ENCODE measurements around the gene GCNT2. TPM values are rescaled to one million over a fixed set of nuclear protein-coding genes. Genes with fewer than 3 reads are reported as not detected.

GCNT2 gene
- total RNA-seq, 1 experiment from 2014 or later: 0.28 TPM

DNA sequence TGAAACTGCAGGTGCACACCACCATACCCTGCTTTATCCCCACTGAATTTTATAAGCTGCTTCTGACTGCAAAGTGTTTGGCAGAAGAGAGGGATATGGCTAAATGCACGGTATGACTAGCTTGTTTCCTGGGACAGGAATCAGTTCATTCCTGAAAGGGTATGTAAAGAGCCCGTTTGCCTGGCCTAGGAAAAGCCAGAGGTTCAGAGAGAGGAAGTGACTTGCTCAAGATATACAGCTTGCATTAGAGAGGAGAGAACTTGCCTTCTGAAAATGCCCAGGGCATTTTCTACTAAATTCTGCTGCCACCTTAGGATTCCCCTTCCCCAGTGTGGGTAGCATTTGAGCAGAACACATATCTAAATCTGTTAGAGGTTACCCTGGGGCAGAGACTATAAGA, 683 bp upstream of the GCNT2 start:
- intact Hi-C loops (cut with micrococcal nuclease; ENCODE audit: unreplicated experiment): no loop called here
- ChIA-PET POLR2A (ENCODE audit: low non-redundant PET) (interaction anchor here (0.5 kb wide), 1 partner anchor 60 kb away, joined by 3 read pairs; no protein-coding TSS in a partner anchor), CTCF (no interaction called here)
- Histone ChIP-seq H3K4me3 (ENCODE audit: low read depth, low read length, poor library complexity, severe bottlenecking) (no peak overlapping the region), H3K9me3 (ENCODE audit: low read depth, low read length, poor library complexity, severe bottlenecking) (no peaks in the 10 kb centered on the region), H3K27me3 (replicated peaks; ENCODE audit: insufficient read depth, low read depth, low read length, poor library complexity) (no peaks in the 10 kb centered on the region), H3K27ac (ENCODE audit: low read depth, low read length, poor library complexity, severe bottlenecking) (no peak overlapping the region), H3K4me1 (ENCODE audit: insufficient read depth, low read length, poor library complexity, severe bottlenecking) (peaks cover 3% of the 10 kb centered on the region), H3K36me3 (ENCODE audit: insufficient read depth, low read length, poor library complexity, severe bottlenecking) (no peaks in the 10 kb centered on the region)
- DNase-seq (ENCODE audit: low spot score): no peak
- BruUV-seq (replicated peaks): no TSS peak
- no peak for TF ChIP-seq EZH2 (IDR thresholded peaks at IDR 0.05; ENCODE audit: borderline replicate concordance, low read depth, low read length, poor library complexity, severe bottlenecking)
- TF ChIP-seq, protein P1, sequence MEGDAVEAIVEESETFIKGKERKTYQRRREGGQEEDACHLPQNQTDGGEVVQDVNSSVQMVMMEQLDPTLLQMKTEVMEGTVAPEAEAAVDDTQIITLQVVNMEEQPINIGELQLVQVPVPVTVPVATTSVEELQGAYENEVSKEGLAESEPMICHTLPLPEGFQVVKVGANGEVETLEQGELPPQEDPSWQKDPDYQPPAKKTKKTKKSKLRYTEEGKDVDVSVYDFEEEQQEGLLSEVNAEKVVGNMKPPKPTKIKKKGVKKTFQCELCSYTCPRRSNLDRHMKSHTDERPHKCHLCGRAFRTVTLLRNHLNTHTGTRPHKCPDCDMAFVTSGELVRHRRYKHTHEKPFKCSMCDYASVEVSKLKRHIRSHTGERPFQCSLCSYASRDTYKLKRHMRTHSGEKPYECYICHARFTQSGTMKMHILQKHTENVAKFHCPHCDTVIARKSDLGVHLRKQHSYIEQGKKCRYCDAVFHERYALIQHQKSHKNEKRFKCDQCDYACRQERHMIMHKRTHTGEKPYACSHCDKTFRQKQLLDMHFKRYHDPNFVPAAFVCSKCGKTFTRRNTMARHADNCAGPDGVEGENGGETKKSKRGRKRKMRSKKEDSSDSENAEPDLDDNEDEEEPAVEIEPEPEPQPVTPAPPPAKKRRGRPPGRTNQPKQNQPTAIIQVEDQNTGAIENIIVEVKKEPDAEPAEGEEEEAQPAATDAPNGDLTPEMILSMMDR (conservative IDR thresholded peaks at IDR 0.05; ENCODE audit: low read depth, low read length): no peak

DNA sequence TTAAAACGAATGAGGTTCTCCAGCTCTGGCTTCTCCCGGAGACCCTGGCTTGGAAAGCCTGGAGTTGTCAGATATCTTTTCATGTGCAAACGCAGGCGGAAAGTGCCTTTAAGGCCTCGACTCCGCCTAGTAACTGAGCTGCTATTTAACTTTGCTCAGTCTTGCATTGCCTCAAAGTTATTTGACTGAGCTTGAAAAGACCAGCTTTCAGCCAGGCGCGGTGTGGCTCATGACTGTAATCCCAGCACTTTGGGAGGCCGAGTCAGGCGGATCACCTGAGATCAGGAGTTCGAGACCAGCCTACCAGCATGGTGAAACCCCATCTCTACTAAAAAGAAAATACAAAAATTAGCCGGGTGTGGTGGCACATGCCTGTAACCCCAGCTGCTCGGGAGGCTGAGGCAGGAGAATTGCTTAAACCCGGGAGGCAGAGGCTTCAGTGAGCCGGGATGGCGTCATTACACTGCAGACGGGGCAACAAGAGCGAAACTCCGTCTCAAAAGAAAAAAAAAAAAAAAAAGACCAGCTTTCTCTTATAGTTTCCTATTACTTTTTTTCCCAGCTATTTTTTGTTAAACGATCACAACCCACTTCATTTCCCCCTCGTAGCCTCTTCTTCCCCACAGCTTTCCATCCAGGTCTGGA, 1.9 kb downstream of the GCNT2 start:
- no peak for DNase-seq (ENCODE audit: low spot score)
- H3K36me3 ChIP-seq (ENCODE audit: insufficient read depth, low read length, poor library complexity, severe bottlenecking): no peaks in the 10 kb centered on the region
- H3K27ac ChIP-seq (ENCODE audit: low read depth, low read length, poor library complexity, severe bottlenecking): no peak overlapping the region
- peaks cover 3% of the 10 kb centered on the region for H3K4me1 ChIP-seq (ENCODE audit: insufficient read depth, low read length, poor library complexity, severe bottlenecking)
- ChIA-PET CTCF (no interaction called here), POLR2A (ENCODE audit: low non-redundant PET) (no interaction called here)
- H3K27me3 ChIP-seq (replicated peaks; ENCODE audit: insufficient read depth, low read depth, low read length, poor library complexity): no peaks in the 10 kb centered on the region
- intact Hi-C loops (cut with micrococcal nuclease; ENCODE audit: unreplicated experiment): no loop called here
- no peak overlapping the region for H3K4me3 ChIP-seq (ENCODE audit: low read depth, low read length, poor library complexity, severe bottlenecking)
- TF ChIP-seq EZH2 (IDR thresholded peaks at IDR 0.05; ENCODE audit: borderline replicate concordance, low read depth, low read length, poor library complexity, severe bottlenecking): no peak
- TF ChIP-seq, protein P1 (conservative IDR thresholded peaks at IDR 0.05; ENCODE audit: low read depth, low read length): no peak
- no peaks in the 10 kb centered on the region for H3K9me3 ChIP-seq (ENCODE audit: low read depth, low read length, poor library complexity, severe bottlenecking)
- no TSS peak for BruUV-seq (replicated peaks)

DNA sequence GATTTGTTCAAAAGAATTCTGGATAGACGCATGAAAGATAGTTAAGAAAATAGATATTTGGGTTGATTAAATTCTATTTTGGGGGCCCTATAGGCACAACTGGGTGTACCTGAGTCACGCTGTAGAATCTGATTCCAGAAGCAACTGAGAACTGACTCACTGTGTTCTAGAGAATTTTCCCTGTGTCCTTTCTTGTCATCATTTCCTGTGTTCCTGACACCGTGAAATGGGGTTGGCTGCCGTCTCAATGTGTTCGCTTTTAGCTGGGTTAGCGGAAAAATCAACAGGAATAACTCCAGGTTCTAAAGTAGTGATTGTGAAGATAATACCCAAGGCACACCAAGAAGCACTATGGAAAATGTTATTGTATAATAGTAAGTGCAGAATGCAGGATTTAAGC, 5.0 kb downstream of the GCNT2 start:
- DNase-seq (ENCODE audit: low spot score): peak; percentile 51
- POLR2A ChIA-PET (ENCODE audit: low non-redundant PET): interaction anchor here (0.6 kb wide), 1 partner anchor 168 kb away, joined by 4 read pairs; the partner anchor contains the start of genes C6orf52 and PAK1IP1
- Histone ChIP-seq H3K27ac (ENCODE audit: low read depth, low read length, poor library complexity, severe bottlenecking) (no peak overlapping the region), H3K9me3 (ENCODE audit: low read depth, low read length, poor library complexity, severe bottlenecking) (no peaks in the 10 kb centered on the region), H3K36me3 (ENCODE audit: insufficient read depth, low read length, poor library complexity, severe bottlenecking) (no peaks in the 10 kb centered on the region), H3K27me3 (replicated peaks; ENCODE audit: insufficient read depth, low read depth, low read length, poor library complexity) (no peaks in the 10 kb centered on the region), H3K4me1 (ENCODE audit: insufficient read depth, low read length, poor library complexity, severe bottlenecking) (no peaks in the 10 kb centered on the region), H3K4me3 (ENCODE audit: low read depth, low read length, poor library complexity, severe bottlenecking) (no peak overlapping the region)
- no TSS peak for BruUV-seq (replicated peaks)
- TF ChIP-seq EZH2 (IDR thresholded peaks at IDR 0.05; ENCODE audit: borderline replicate concordance, low read depth, low read length, poor library complexity, severe bottlenecking): no peak
- TF ChIP-seq, protein P1 (conservative IDR thresholded peaks at IDR 0.05; ENCODE audit: low read depth, low read length): no peak
- intact Hi-C loops (cut with micrococcal nuclease; ENCODE audit: unreplicated experiment): no loop called here
- CTCF ChIA-PET: no interaction called here
